Rectal smooth muscle tissue (tissue), 1 donor: ENCODE data around the gene POLR1D.

Source experiments
- H3K27ac ChIP-seq: one replicate; pipeline ENCODE4 v1.7.0; 2013; ENCODE audit warnings: low read depth, low read length, inconsistent platforms
- H3K27me3 ChIP-seq: one replicate; pipeline ENCODE4 v1.7.0; 2013; ENCODE audit warnings: low read length; ENCODE audit not compliant: control insufficient read depth, insufficient read depth
- H3K36me3 ChIP-seq: one replicate; pipeline ENCODE4 v1.7.0; 2013; ENCODE audit warnings: low read length; ENCODE audit not compliant: control insufficient read depth, insufficient read depth
- H3K4me1 ChIP-seq: one replicate; pipeline ENCODE4 v1.7.0; 2013; ENCODE audit warnings: low read length; ENCODE audit not compliant: control insufficient read depth, insufficient read depth
- H3K4me3 ChIP-seq: one replicate; pipeline ENCODE4 v1.7.0; 2013; ENCODE audit warnings: low read length
- H3K9ac ChIP-seq: one replicate; pipeline ENCODE4 v1.7.0; 2013; ENCODE audit warnings: low read length

POLR1D gene

DNA sequence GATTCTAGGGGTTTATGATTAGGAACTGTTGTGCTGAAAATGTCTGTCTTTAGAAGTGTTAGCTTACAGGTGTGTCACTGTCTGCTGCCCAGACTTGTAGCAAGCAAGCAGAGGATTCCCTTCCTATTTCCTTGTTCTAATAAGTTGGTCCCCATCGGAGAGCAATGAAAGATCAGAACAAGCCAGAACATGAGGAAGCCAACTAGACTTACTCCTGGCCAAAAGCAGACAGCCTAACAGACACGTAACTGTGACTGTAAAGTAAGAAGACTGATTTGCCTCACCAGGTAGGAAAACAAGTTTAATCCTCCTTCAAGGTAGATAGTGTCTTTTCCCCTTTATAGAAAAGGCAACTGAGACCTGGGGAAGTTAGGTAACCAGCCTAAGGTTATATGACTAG, 12.5 kb downstream of the POLR1D start:
- no peaks in the 10 kb centered on the region for H3K36me3 ChIP-seq
- no peak overlapping the region for H3K27ac ChIP-seq
- H3K4me1 ChIP-seq, result peaks cover 21% of the 10 kb centered on the region
- no peak overlapping the region for H3K9ac ChIP-seq
- no peaks in the 10 kb centered on the region for H3K27me3 ChIP-seq
- H3K4me3 ChIP-seq, result no peak overlapping the region

DNA sequence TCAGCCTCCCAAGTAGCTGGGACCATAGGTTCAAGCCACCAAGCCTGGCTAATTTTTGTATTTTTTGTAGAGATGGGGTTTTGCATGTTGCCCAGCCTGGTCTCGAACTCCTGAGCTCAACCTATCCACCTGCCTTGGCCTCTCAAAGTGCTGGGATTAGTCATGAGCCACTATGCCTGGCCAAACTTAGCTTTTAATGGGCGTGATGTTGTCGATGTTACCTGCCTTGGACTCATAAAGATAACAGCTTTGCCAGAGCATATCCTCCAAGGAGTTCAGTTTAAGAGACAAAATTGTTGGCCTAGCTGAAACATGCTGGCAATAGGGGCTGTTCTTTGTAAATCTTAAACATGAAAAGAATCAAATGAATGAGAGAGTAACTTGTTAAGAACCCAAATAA, 13.1 kb downstream of the POLR1D start:
- no peak overlapping the region for H3K9ac ChIP-seq
- no peaks in the 10 kb centered on the region for H3K36me3 ChIP-seq
- H3K4me1 ChIP-seq, result peaks cover 21% of the 10 kb centered on the region
- H3K27ac ChIP-seq, result no peak overlapping the region
- H3K27me3 ChIP-seq, result no peaks in the 10 kb centered on the region
- no peak overlapping the region for H3K4me3 ChIP-seq

DNA sequence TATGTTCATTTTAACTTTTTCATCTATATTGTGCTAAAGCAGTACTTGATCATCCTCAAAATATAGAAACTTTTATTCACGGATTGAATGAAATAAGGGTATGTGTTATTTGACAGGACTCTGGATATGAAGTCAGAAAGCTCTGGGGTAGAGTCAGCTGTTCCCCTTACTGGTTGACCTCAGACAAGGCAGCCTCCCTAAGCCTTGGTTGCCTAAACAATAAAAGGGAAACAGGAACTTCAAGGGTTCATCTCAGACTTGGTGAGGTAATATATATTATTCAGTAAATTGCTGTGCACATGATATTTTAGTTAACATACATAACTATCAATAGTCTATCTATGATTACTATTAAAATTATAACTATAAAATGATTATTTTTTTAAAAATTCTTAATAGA, 13.6 kb downstream of the POLR1D start:
- H3K27ac ChIP-seq, result no peak overlapping the region
- peaks cover 21% of the 10 kb centered on the region for H3K4me1 ChIP-seq
- H3K36me3 ChIP-seq, result no peaks in the 10 kb centered on the region

DNA sequence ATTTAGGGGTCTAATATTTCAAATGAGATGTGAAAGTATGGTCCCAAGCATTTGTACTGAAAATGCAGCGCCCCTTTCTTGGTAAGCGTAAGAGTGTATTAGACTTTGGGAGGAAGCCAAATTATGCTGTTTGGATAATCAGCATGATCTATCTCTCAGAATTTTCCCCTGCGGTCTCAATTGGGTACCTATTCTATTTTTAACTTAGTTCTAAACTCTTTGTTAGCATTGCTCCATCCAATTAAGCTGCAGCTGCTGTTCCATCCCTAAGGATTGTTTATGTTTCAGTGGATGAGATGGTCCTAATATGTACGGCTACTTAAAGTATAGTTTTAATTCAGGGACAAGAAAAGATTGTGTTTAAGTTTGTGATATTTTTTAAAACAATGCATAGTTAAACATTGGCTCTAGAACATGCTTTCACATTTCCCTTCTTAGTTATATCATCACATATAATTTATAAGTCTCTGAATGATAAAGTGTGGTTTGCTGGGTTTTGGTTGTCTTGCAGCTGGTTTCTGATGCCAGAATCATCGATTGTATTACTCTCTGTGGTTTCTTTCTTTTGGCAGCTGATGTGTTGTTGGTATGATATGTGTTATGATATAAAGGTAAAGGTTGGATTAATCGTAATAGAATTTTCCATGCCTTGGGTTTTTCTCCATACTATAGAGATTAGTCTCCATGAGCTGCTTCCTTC, 15.0 kb downstream of the POLR1D start:
- Histone ChIP-seq H3K4me3 (no peak overlapping the region), H3K4me1 (peaks cover 21% of the 10 kb centered on the region), H3K36me3 (no peaks in the 10 kb centered on the region), H3K27ac (no peak overlapping the region), H3K27me3 (no peaks in the 10 kb centered on the region), H3K9ac (no peak overlapping the region)

More for the DNA sequence above, 13.6 kb downstream of the POLR1D start:
- H3K9ac ChIP-seq, result no peak overlapping the region
- no peak overlapping the region for H3K4me3 ChIP-seq
- no peaks in the 10 kb centered on the region for H3K27me3 ChIP-seq

DNA sequence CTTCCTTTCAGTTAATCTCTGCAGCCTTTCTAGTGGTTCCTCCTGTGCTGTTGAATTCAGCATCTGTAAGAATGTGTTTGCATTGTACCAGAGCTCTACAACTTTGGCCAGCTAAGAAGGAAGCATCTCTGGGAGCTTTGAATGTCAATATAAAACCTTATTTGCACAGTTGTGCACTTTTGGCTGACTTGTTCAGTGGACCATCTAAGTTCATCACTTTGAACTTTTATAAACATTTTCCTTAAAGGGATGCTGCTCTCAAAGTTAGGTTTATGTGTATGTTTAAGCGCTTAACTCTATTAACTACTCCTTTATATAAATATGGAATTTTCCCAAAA, 15.6 kb downstream of the POLR1D start:
- Histone ChIP-seq H3K4me3 (no peak overlapping the region), H3K27me3 (no peaks in the 10 kb centered on the region), H3K4me1 (peaks cover 21% of the 10 kb centered on the region), H3K27ac (no peak overlapping the region), H3K9ac (no peak overlapping the region), H3K36me3 (no peaks in the 10 kb centered on the region)

DNA sequence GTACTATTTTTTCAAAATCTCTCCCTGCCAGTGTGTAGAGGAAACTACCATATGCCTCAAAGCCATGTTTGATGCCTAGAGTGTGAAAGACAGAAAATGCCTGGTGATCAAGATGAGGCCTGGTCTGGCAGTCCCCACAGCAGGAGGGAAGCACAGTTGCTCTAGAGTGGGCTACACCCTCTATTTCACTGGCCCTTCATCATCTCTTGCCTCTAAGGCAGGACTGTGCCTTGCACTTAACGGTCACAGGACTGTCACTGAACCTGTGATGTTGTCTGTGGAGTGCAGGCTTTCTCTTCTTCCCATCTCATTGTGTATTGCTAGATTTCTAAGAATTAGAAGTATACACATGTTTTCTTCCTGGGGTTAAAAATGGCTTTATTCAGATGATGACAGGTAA, 16.3 kb downstream of the POLR1D start:
- peaks cover 25% of the 10 kb centered on the region for H3K4me1 ChIP-seq
- no peak overlapping the region for H3K9ac ChIP-seq
- H3K27ac ChIP-seq, result peak overlapping the region; percentile 70
- H3K27me3 ChIP-seq, result no peaks in the 10 kb centered on the region
- H3K4me3 ChIP-seq, result no peak overlapping the region
- no peaks in the 10 kb centered on the region for H3K36me3 ChIP-seq

DNA sequence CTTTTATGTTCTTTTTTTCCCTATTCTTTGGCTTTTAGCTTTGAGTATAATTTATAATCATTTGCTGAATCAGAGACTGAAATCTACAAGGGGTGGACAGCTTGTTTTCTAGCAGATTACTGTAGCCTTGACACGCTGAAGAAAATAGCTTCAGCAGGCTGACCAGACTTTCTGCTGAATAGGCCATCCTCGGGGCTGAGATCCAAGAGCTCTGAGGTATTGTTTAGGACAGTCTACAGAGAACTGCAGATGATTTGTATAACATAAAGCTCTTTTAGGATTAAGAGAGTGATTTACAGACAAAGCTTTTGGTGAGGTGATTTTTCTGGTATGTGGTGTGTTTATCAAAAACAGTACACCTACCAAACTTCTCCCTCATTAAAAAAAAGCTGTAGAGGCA, 16.8 kb downstream of the POLR1D start:
- no peaks in the 10 kb centered on the region for H3K36me3 ChIP-seq
- peaks cover 30% of the 10 kb centered on the region for H3K4me1 ChIP-seq
- no peaks in the 10 kb centered on the region for H3K27me3 ChIP-seq
- no peak overlapping the region for H3K9ac ChIP-seq
- H3K4me3 ChIP-seq, result no peak overlapping the region
- H3K27ac ChIP-seq, result peak overlapping the region; percentile 46

DNA sequence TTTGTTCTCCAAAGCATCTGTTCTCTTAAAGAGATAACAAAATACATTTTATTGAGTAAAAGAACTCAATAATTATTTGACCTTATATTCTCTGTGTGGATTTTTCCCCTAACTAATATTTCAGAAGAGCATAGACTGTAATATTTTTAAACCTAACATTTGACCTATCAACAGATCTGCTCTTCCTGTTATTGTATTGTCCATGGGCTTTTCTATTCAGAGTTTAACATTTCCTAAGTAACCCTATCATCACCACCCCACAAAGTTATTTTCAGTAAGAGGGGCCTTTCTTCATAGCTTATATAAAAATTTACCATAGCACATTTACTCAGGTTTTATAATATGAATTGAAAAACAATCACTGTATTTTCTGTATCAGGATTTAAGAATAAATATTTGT, 17.5 kb downstream of the POLR1D start:
- Histone ChIP-seq H3K27ac (peak overlapping the region; percentile 46), H3K9ac (no peak overlapping the region), H3K4me3 (no peak overlapping the region), H3K36me3 (no peaks in the 10 kb centered on the region), H3K27me3 (no peaks in the 10 kb centered on the region), H3K4me1 (peaks cover 36% of the 10 kb centered on the region)

DNA sequence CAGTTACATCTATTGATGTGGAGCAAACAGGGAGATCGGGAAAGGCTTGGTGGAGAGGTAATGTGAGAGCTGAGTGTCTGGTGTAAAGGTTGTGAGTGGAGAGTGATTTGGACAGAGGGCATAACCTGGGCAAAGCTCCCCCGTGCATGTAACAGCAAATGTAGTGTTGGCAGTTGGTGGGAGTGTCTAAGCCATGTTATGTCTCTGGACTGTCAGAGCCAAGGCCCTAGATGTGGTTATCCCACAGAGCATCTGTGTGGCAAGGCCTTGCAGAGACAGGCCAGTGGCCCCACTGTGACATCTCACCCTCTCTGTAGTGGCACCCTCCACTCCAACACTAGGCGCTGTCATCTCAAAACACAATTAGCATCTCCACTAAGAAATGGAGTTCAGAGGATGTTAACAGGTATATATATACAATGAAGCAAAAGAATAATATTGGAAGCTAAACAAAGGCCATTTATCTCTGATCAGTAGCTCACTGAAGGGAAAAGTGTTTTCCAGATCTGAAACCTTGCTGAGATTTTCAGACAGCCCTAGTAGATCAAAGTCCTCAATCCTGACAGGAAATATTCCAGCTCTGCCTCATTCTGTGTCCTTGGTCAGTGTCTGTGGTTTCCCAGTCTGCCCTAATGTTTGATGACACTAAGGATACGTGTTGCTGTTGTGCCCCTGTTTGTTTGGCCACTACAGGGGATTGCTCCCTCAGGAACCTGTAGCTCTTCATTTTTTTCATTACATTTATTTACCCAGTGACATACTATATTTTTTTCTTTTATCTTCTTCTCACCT, 20.2 kb downstream of the POLR1D start:
- peaks cover 36% of the 10 kb centered on the region for H3K4me1 ChIP-seq
- no peaks in the 10 kb centered on the region for H3K36me3 ChIP-seq
- H3K27me3 ChIP-seq, result no peaks in the 10 kb centered on the region
- no peak overlapping the region for H3K27ac ChIP-seq
- H3K9ac ChIP-seq, result no peak overlapping the region
- no peak overlapping the region for H3K4me3 ChIP-seq

DNA sequence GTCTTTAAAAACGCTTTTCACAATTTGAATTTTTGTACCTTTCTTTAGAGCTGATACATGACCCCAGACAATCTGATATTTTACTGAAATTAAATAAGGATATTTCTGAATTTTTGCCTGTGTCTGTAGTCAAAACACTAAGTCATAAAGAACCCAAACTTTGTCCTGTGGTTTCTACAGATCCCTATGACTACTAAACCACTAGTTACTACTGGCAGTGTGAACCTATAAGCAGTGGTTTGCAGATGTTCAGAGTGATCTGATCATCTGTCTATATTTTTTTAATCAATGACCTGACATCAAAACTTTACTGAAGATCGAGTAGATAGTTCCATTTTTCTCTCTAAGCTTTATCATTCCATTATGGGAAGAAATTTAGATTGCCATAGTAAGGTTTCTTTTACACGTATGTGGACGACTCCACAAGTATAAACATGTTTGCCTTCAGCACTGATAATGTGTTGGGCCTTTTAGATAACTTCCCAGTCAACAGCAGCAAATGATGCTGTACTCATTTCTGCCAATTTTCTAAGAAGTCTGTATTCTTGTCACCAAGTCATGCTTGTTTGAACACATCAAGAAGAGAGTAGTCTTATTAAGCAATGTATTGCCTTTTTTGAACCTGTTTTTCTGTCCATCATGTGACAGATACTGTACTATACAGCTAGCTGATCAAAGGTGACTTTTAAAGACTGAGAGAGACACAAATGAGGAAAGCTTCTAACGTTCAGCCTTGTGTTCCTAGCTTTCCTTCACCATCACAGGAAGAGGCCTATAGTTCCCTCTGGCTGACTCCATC, 21.8 kb downstream of the POLR1D start:
- no peaks in the 10 kb centered on the region for H3K27me3 ChIP-seq
- H3K27ac ChIP-seq, result peak overlapping the region; percentile 53
- no peak overlapping the region for H3K9ac ChIP-seq
- H3K4me3 ChIP-seq, result no peak overlapping the region
- H3K4me1 ChIP-seq, result peaks cover 23% of the 10 kb centered on the region
- H3K36me3 ChIP-seq, result no peaks in the 10 kb centered on the region

DNA sequence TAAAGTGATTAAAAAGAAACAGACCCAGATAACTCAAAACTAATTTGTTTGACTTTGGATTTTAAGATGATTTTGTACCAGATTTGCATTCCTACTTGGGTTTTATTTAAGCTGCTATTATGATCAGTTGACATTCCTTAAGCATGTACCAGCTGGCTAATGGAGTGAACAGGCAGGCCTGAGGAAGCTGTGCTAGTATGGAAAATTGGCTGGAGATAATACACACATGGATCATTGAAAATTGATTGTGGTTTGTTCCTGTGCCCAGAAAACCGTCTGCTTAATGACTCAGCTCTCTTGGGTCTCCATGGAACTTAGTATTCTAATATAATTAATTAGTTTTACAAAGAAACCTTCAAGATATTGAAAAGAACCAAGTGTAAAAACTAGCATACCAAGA, 22.6 kb downstream of the POLR1D start:
- Histone ChIP-seq H3K9ac (no peak overlapping the region), H3K4me1 (peaks cover 21% of the 10 kb centered on the region), H3K36me3 (no peaks in the 10 kb centered on the region), H3K27me3 (no peaks in the 10 kb centered on the region), H3K4me3 (no peak overlapping the region), H3K27ac (peak overlapping the region; percentile 35)

DNA sequence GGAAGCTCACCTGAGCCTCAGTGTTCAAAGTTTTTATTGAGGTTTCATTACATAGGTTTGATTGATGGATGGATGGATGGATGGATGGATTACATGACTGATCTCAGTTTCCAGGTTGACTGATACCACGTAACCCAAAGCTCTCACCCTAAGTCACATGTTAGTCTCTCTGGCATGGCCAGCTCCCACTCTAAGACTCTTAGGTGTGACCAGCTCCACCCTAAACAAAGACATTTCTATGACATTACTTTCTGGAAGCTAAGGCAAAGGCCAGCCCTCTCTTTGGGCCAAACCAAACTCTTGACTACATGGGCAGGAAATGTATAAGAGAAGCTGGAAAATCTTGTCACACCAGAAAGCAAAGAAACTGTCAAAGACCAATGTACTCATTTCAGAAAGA, 28.6 kb downstream of the POLR1D start:
- Histone ChIP-seq H3K4me3 (no peak overlapping the region), H3K27me3 (no peaks in the 10 kb centered on the region), H3K36me3 (peaks cover 10% of the 10 kb centered on the region), H3K9ac (no peak overlapping the region), H3K4me1 (no peaks in the 10 kb centered on the region), H3K27ac (no peak overlapping the region)
